Measurements from ENCODE around the gene WAC. TPM values are rescaled to one million over a fixed set of nuclear protein-coding genes. Genes with fewer than 3 reads are reported as not detected.

Gene WAC
- total RNA-seq, 1 experiment from 2014 or later = 196 TPM

- no TSS peak for BruUV-seq (replicated peaks)
- CTCF ChIA-PET = no interaction called here
- H3K27ac Mint-ChIP-seq (ENCODE audit: unreplicated experiment) = no peak overlapping the region
These were observed 80.0 kb downstream of the WAC start for GRCh38 chr10:28612877-28613276.

GRCh38 chr10:28616514-28616913 lies 83.6 kb downstream of the WAC start:
- ChIA-PET CTCF (no interaction called here), POLR2A (no interaction called here)
- H3K27me3 Mint-ChIP-seq (ENCODE audit: insufficient read depth, unreplicated experiment) = no peaks in the 10 kb centered on the region
- H3K4me1 Mint-ChIP-seq (ENCODE audit: low read depth, unreplicated experiment) = no peaks in the 10 kb centered on the region
- intact Hi-C loops (cut with micrococcal nuclease; ENCODE audit: unreplicated experiment) = no loop called here
- H3K4me1 ChIP-seq = no peaks in the 10 kb centered on the region
- H3K9me3 Mint-ChIP-seq (ENCODE audit: unreplicated experiment) = no peaks in the 10 kb centered on the region
- no peak overlapping the region for H3K4me3 Mint-ChIP-seq (ENCODE audit: unreplicated experiment)
- H3K36me3 Mint-ChIP-seq (ENCODE audit: insufficient read depth, unreplicated experiment) = peaks cover 98% of the 10 kb centered on the region
- peaks cover 11% of the 10 kb centered on the region for H3K36me3 ChIP-seq (ENCODE audit: control insufficient read depth, insufficient read depth, low read length)
- TF ChIP-seq CTCF (IDR thresholded peaks at IDR 0.05; ENCODE audit: insufficient read depth in 1 of 2, low read depth in 1 of 2, low read length in 1 of 2, severe bottlenecking in 1 of 2, unreplicated experiment in 1 of 2) = no peak
- H3K27me3 ChIP-seq (replicated peaks; ENCODE audit: control insufficient read depth, insufficient read depth, low read length) = no peaks in the 10 kb centered on the region
- H3K27ac Mint-ChIP-seq (ENCODE audit: unreplicated experiment) = no peak overlapping the region
- no TSS peak for BruUV-seq (replicated peaks)
- H3K9me3 ChIP-seq = no peaks in the 10 kb centered on the region
- no peak for DNase-seq
- no peak overlapping the region for H3K4me3 ChIP-seq (ENCODE audit: low read depth, low read length)

More at GRCh38 chr10:28612877-28613276, 80.0 kb downstream of the WAC start:
- intact Hi-C loops (cut with micrococcal nuclease; ENCODE audit: unreplicated experiment) = no loop called here
- no peak overlapping the region for H3K4me3 Mint-ChIP-seq (ENCODE audit: unreplicated experiment)
- Histone ChIP-seq H3K36me3 (ENCODE audit: control insufficient read depth, insufficient read depth, low read length) (peaks cover 12% of the 10 kb centered on the region), H3K27me3 (replicated peaks; ENCODE audit: control insufficient read depth, insufficient read depth, low read length) (no peaks in the 10 kb centered on the region), H3K9me3 (no peaks in the 10 kb centered on the region), H3K4me1 (no peaks in the 10 kb centered on the region), H3K4me3 (ENCODE audit: low read depth, low read length) (no peak overlapping the region)
- H3K4me1 Mint-ChIP-seq (ENCODE audit: low read depth, unreplicated experiment) = no peaks in the 10 kb centered on the region
- POLR2A ChIA-PET = no interaction called here
- DNase-seq = no peak
- no peaks in the 10 kb centered on the region for H3K27me3 Mint-ChIP-seq (ENCODE audit: insufficient read depth, unreplicated experiment)
- no peak for TF ChIP-seq CTCF (IDR thresholded peaks at IDR 0.05; ENCODE audit: insufficient read depth in 1 of 2, low read depth in 1 of 2, low read length in 1 of 2, severe bottlenecking in 1 of 2, unreplicated experiment in 1 of 2)
- H3K36me3 Mint-ChIP-seq (ENCODE audit: insufficient read depth, unreplicated experiment) = peaks cover 96% of the 10 kb centered on the region
- H3K9me3 Mint-ChIP-seq (ENCODE audit: unreplicated experiment) = no peaks in the 10 kb centered on the region

- no peaks in the 10 kb centered on the region for H3K9me3 Mint-ChIP-seq (ENCODE audit: unreplicated experiment)
- BruUV-seq (replicated peaks) = no TSS peak
- intact Hi-C loops (cut with micrococcal nuclease; ENCODE audit: unreplicated experiment) = no loop called here
- no peak overlapping the region for H3K4me3 Mint-ChIP-seq (ENCODE audit: unreplicated experiment)
- no peak for DNase-seq
- ChIA-PET POLR2A (interaction anchor here (0.7 kb wide), 1 partner anchor 71 kb away, joined by 8 read pairs; no protein-coding TSS in a partner anchor), CTCF (interaction anchor here (0.6 kb wide), 2 partner anchors 45 to 81 kb away, joined by 4 to 9 read pairs; no protein-coding TSS in a partner anchor)
- H3K4me3 ChIP-seq (ENCODE audit: low read depth, low read length) = no peak overlapping the region
- no peaks in the 10 kb centered on the region for H3K4me1 ChIP-seq
- no peaks in the 10 kb centered on the region for H3K27me3 Mint-ChIP-seq (ENCODE audit: insufficient read depth, unreplicated experiment)
- H3K36me3 Mint-ChIP-seq (ENCODE audit: insufficient read depth, unreplicated experiment) = peaks cover 98% of the 10 kb centered on the region
- no peak overlapping the region for H3K27ac Mint-ChIP-seq (ENCODE audit: unreplicated experiment)
- H3K27me3 ChIP-seq (replicated peaks; ENCODE audit: control insufficient read depth, insufficient read depth, low read length) = no peaks in the 10 kb centered on the region
- peaks cover 1% of the 10 kb centered on the region; the same call in 1 of the 2 replicates for H3K36me3 ChIP-seq (ENCODE audit: control insufficient read depth, insufficient read depth, low read length)
- H3K4me1 Mint-ChIP-seq (ENCODE audit: low read depth, unreplicated experiment) = no peaks in the 10 kb centered on the region
- H3K9me3 ChIP-seq = no peaks in the 10 kb centered on the region
- no peak for TF ChIP-seq CTCF (IDR thresholded peaks at IDR 0.05; ENCODE audit: insufficient read depth in 1 of 2, low read depth in 1 of 2, low read length in 1 of 2, severe bottlenecking in 1 of 2, unreplicated experiment in 1 of 2)
These were observed 86.5 kb downstream of the WAC start for GRCh38 chr10:28619455-28619854.

Measured in Caco-2 (cell line).